Stimulated activated naive CD8-positive, alpha-beta T cell treated with anti-CD3 and anti-CD28 coated beads, Interleukin-15, Interleukin-2, amounts not matched to agents 100 U/mL and 50 U/mL, for 24 hours (primary cell): ENCODE measurements around the gene ICAM1.

Experiments
- ATAC-seq: fragments of 150-1000 bp; cut with Tn5 transposase; one replicate; pipeline ENCODE4 v1.10.0; 2021
- DNase-seq: peaks from one replicate; pipeline ENCODE4 v3.0.0; 2021

The ICAM1 gene

DNA sequence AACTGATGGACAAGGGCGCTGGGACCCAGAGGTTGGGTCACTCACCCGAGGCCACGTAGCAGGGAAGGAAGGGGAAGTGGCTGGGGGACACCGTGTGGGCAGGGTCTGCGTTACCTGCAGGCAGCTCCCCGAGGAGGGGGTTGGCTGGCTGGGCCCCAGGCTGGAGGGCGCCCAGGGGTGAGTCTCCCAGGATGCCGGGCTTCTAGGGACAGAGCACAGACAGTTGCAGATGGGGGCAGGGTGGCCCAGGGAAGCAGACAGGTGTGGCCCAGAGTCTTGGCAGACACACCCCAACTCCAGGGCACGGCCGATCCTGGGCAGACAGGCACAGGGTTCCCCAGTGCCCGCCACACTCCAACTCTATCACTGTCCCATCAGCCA lies 50.5 kb downstream of the ICAM1 start:
- ATAC-seq, result no peak
- no peak for DNase-seq

- ATAC-seq, result no peak
- DNase-seq, result no peak
Measured at GRCh38 chr19:10321874-10322835, 51.2 kb downstream of the ICAM1 start.

GRCh38 chr19:10325732-10326131 lies 54.8 kb downstream of the ICAM1 start:
- DNase-seq, result no peak
- no peak for ATAC-seq

DNA sequence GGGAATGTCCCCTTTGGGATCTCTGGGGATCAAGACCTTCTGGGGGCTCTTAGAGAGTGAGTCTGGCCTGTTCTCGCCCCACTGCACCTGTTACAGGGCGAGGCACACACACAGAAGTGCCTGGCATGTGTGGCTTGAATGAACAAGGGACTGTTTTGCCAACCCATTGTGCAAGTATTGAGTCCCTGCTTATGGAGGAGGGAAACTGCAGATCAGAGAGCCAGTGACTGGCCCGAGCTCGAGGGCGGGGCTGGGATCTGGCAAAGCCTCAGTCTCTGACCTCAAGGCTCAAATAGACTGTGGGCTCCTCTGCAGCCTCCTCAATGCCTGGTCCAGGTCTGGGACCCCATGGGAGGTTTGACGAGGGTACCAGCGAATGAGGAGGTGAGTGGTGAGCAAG lies 56.9 kb downstream of the ICAM1 start:
- ATAC-seq, result no peak

DNA sequence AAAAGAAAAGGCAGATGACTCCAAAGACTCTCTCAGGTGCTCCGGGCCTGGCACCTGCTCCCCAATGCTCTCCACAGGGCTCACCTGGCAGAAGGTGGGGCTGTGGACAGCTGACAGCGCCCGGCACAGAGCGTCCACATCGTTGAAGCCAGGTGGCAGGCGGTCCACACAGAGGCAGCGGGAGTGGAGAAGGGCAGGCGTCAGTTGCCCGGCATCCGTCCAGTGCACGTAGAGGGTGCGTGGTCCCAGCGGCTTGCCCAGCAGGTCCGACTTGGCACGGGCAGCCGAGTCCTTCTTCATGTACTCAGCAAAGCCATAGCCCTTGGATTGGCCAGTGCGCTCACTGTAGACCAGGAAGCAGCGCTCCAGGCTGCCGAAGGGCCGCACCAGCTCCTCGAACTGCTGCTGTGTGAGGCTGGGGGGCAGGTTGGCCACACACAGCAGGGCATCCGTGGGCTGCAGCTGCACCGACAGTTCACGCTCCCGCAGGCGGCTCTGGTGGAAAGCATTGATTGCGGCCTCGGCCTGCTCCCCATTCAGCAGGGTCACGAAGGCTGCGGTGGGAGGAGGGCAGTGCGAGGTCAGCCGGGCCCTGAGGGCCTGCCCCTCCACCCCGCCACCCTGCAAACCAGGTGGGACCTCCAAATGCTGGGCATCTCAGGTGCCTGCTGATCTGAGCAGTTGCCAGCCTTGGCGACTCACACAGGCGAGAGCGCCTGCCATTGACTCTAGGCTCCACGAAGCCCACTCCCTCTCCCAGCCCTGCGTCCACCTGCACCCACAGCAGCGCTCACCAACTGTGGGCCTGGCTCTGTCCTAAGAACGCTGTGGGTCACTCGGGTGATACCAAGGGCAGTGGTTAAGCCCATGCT lies 57.9 kb downstream of the ICAM1 start:
- DNase-seq (no peak), ATAC-seq (no peak)

More for the DNA sequence above, 56.9 kb downstream of the ICAM1 start:
- DNase-seq, result no peak

GRCh38 chr19:10329555-10329954 lies 58.6 kb downstream of the ICAM1 start:
- DNase-seq (no peak), ATAC-seq (no peak)

DNA sequence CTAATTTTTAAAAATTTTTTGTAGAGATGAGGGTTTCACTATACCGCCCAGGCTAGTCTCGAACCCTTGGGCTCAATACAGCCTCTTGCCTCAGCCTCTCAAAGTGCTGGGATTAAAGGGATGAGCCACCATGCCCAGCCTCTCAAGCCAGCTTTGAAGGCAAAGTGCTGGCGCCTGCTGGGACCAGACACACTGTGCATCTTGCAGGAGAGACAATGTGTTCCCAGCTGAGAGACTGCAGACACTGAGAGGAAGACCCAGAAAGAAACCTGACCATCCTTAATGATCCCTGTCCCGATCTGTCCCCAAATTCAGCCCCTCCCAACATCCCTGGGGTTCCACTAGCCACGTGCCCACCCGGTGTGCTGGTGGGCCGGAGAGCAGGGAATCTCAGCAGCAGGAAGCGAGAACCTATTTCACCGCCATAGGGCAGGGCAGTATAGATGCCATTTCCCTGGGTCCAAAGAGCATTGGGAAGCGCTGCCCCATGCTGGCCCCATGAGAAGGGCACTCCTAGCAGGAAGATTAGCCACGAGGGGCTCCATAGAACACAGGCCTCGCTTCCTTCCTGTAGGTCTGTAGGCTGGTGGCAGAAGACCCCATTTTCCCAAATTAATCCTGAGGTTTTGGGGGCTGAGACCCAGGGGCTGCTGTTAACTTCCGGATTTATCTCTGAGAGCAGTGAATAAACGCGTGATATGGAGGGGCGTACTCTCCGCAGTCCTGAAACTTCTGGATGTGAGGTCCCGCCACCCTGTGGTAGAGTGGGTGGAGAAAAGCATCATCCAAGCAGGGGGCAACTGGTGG lies 61.4 kb downstream of the ICAM1 start:
- ATAC-seq (no peak), DNase-seq (no peak)

DNA sequence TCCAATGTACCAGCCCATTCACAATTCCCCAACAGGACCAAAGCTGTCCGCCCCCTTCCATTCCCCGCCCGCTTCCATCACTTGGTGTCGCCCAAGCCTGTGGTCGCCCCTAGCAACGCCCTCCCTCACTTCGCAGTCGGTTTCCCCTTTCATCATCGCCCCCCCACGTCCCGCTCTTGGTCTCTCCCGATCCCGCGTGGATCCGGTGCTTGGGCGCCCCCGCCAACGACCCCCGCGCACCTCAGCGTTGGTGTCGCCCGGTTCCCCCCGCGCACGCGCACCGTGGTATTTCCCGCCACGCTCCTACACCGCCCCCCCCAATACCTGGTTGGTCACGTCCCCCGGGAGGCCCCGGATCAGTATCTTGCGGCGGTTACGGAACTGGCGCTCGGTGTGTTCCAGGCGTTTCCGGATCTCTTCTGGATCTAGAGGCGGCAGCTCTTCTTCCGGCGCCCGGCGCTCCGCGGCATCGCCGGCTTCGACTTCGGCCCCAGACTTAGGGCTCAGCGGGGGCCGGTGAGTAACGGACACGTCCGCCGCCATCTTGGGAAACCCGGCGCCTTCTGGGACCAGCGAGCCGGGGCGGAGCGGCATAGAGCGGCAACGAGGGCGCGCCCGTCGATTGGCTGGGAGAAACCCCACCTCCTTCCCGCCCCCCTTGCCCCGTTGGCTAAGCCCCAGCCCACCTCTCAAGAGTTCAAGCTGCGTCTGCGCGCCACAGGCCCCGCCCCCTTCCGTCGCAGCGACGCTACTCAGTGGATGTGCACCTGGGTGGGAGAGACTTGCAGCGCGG lies 62.2 kb downstream of the ICAM1 start, which contains the start of gene RAVER1:
Gene RAVER1 (minus strand): TSS at position 565 of the 793 bp plus-strand sequence. CDS start 22 bp downstream, at position 543.
- ATAC-seq, result peak; percentile 94
- peak; percentile 99 for DNase-seq

DNA sequence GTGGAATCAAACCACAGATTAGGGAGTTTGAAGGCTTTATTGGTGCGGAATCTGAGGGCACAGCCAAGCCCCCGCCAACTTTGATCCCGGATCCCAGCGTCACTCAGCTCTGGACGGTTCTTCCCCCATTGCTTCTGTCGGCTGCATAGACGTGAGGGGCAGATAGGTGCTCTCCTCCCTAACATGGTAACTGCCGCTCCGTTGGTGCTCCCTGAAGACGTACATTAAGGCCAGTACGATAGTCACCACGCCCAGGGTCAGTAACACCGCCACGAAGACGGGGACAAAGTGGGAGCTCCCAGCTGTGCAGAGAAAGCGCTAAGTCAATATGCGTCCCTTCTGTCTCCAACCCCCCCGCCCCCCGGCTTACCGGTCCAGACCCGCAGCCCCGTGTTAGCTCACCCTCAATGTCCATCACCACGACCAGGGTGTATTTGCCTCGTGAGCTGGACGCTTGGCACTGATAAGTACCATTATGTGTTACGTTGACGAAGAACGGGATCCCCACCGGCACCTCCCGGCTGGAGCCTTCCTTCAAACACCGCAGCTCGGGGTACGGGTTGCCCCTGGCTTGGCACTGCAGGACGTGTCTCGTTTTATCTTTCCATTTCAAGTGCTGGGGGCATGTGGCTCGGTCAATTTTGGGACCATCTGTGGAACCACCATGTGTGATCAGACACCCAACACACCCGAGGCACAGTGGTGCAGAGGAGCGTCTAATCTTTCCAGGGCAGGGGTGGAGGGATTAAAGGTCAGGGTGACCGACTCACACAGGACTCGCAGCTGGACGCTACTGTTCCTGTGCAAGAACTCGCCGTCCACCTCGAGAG lies 63.1 kb downstream of the ICAM1 start:
- ATAC-seq (peak; percentile 1), DNase-seq (no peak)

GRCh38 chr19:10334588-10335351 lies 63.9 kb downstream of the ICAM1 start:
- peak; percentile 77 for DNase-seq
- no peak for ATAC-seq

GRCh38 chr19:10335352-10335985 lies 64.5 kb downstream of the ICAM1 start:
- DNase-seq (no peak), ATAC-seq (no peak)
